Activated naive CD8-positive, alpha-beta T cell treated with anti-CD3 and anti-CD28 coated beads, Interleukin-2, amount 50 U/mL, for 16 hours (primary cell): ENCODE data around the gene DRAP1.

Experiments
- DNase-seq: peaks from one replicate; pipeline ENCODE4 v3.0.0-alpha.2; 2020; ENCODE audit warnings: low read depth, low spot score

DRAP1 gene

GRCh38 chr11:65919141-65919572, at the start of gene DRAP1:
DRAP1 (plus strand) TSS chr11:65919426; CDS start chr11:65919502, 76 bp downstream.
- peak; percentile 97 for DNase-seq

- DNase-seq = no peak
These were observed 49.5 kb upstream of the DRAP1 start for GRCh38 chr11:65869643-65870306.

- no peak for DNase-seq
These were observed 48.9 kb upstream of the DRAP1 start for GRCh38 chr11:65870307-65870658.

- no peak for DNase-seq
These were observed 48.2 kb upstream of the DRAP1 start for GRCh38 chr11:65870706-65871681.

GRCh38 chr11:65871811-65872548, 47.2 kb upstream of the DRAP1 start:
- DNase-seq = no peak

GRCh38 chr11:65872586-65873317, 46.5 kb upstream of the DRAP1 start, which contains the start of gene EFEMP2:
EFEMP2 (minus strand) TSS chr11:65872800; CDS start chr11:65872354, 446 bp downstream.
- DNase-seq = no peak

GRCh38 chr11:65873318-65874156, 45.7 kb upstream of the DRAP1 start:
- DNase-seq = peak; percentile 86

- no peak for DNase-seq
These were observed 39.6 kb upstream of the DRAP1 start, which contains the start of gene CTSW for GRCh38 chr11:65879617-65880016. CTSW (plus strand) TSS chr11:65879837; CDS start chr11:65879855, 18 bp downstream.

GRCh38 chr11:65880027-65880426, 39.2 kb upstream of the DRAP1 start:
- DNase-seq = no peak

GRCh38 chr11:65880844-65881421, 38.3 kb upstream of the DRAP1 start:
- no peak for DNase-seq

GRCh38 chr11:65882120-65883057, 36.8 kb upstream of the DRAP1 start:
- no peak for DNase-seq

GRCh38 chr11:65883058-65883761, 36.0 kb upstream of the DRAP1 start:
- DNase-seq = no peak

GRCh38 chr11:65883786-65884715, 35.2 kb upstream of the DRAP1 start:
- DNase-seq = no peak

- peak; percentile 57 for DNase-seq
These were observed 34.5 kb upstream of the DRAP1 start for GRCh38 chr11:65884716-65885092.

- DNase-seq = no peak
These were observed 34.0 kb upstream of the DRAP1 start for GRCh38 chr11:65885231-65885630.

GRCh38 chr11:65885808-65886536, 33.3 kb upstream of the DRAP1 start:
- no peak for DNase-seq
